Trophoblast cell (in vitro differentiated cells and primary cell): ENCODE measurements around the gene CHST11.
"Not testable (repeated sequence)": the region's sequence is repeated elsewhere in the genome, so short reads cannot be mapped to it uniquely, and the experiment has no call there.

ENCODE experiments used
- DNase-seq, 2 donors: peaks; one replicate each; pipeline ENCODE4 v3.0.0-alpha.2; 2016
- H2AFZ ChIP-seq: 2 replicates; pipeline ENCODE4 v1.6.1; 2013; ENCODE audit warnings: low read length, moderate library complexity, mild to moderate bottlenecking; ENCODE audit not compliant: insufficient read depth, poor library complexity
- H2AK5ac ChIP-seq: 2 replicates; pipeline ENCODE4 v1.6.1; 2013; ENCODE audit warnings: mild to moderate bottlenecking, low read length
- H2BK120ac ChIP-seq: 2 replicates; pipeline ENCODE4 v1.6.1; 2013; ENCODE audit warnings: low read length, mild to moderate bottlenecking, moderate library complexity; ENCODE audit not compliant: insufficient read depth, poor library complexity
- H2BK12ac ChIP-seq: 2 replicates; pipeline ENCODE4 v1.6.1; 2013; ENCODE audit warnings: mild to moderate bottlenecking, low read length, moderate library complexity
- H2BK5ac ChIP-seq: 2 replicates; pipeline ENCODE4 v1.6.1; 2013; ENCODE audit warnings: low read length, low read depth, moderate library complexity, mild to moderate bottlenecking; ENCODE audit not compliant: poor library complexity
- H3K14ac ChIP-seq: 2 replicates; pipeline ENCODE4 v1.6.1; 2013; ENCODE audit warnings: mild to moderate bottlenecking, low read length
- H3K18ac ChIP-seq: 2 replicates; pipeline ENCODE4 v1.6.1; 2013; ENCODE audit warnings: mild to moderate bottlenecking, low read length
- H3K23ac ChIP-seq: 2 replicates; pipeline ENCODE4 v1.6.1; 2013; ENCODE audit warnings: low read length
- H3K27ac ChIP-seq: 2 replicates; pipeline ENCODE4 v1.5.1; 2013; ENCODE audit warnings: low read depth, mild to moderate bottlenecking, inconsistent platforms, low read length, moderate library complexity
- H3K27me3 ChIP-seq: 2 replicates; pipeline ENCODE4 v1.6.1; 2013; ENCODE audit warnings: inconsistent platforms, mild to moderate bottlenecking, low read length, moderate library complexity; ENCODE audit not compliant: insufficient read depth
- H3K36me3 ChIP-seq, 2 experiments: 1 replicate in 1 of 2; 2 replicates in 1 of 2; pipeline ENCODE4 v1.6.1; 2013; ENCODE audit warnings: low read length in 2 of 2, mild to moderate bottlenecking in 2 of 2, moderate library complexity in 1 of 2; ENCODE audit not compliant: insufficient read depth in 2 of 2, control insufficient read depth in 1 of 2
- H3K4ac ChIP-seq: 2 replicates; pipeline ENCODE4 v1.6.1; 2013; ENCODE audit warnings: low read depth, mild to moderate bottlenecking, low read length, moderate library complexity
- H3K4me1 ChIP-seq, 2 experiments: 1 replicate in 1 of 2; 2 replicates in 1 of 2; pipeline ENCODE4 v1.6.1; 2013; ENCODE audit warnings: low read length in 2 of 2, mild to moderate bottlenecking in 2 of 2, moderate library complexity in 1 of 2; ENCODE audit not compliant: insufficient read depth in 2 of 2, control insufficient read depth in 1 of 2
- H3K4me2 ChIP-seq: 2 replicates; pipeline ENCODE4 v1.6.1; 2013; ENCODE audit warnings: inconsistent platforms, mild to moderate bottlenecking, low read length, moderate library complexity
- H3K4me3 ChIP-seq: 2 replicates; pipeline ENCODE4 v1.5.1; 2013; ENCODE audit warnings: mild to moderate bottlenecking, low read depth, low read length, inconsistent platforms
- H3K79me1 ChIP-seq: one replicate; pipeline ENCODE4 v1.6.1; 2013; ENCODE audit warnings: low read length
- H3K79me2 ChIP-seq: 2 replicates; pipeline ENCODE4 v1.6.1; 2013; ENCODE audit warnings: low read length, mild to moderate bottlenecking; ENCODE audit not compliant: control insufficient read depth, insufficient read depth, poor library complexity
- H3K9ac ChIP-seq: 2 replicates; pipeline ENCODE4 v1.6.1; 2013; ENCODE audit warnings: mild to moderate bottlenecking, low read length
- H3K9me3 ChIP-seq: 2 replicates; pipeline ENCODE4 v1.6.1; 2013; ENCODE audit warnings: low read depth, mild to moderate bottlenecking, control low read depth, inconsistent platforms, low read length; ENCODE audit not compliant: insufficient read depth
- H4K12ac ChIP-seq: 2 replicates; pipeline ENCODE4 v1.6.1; 2013; ENCODE audit warnings: low read depth, mild to moderate bottlenecking, low read length, moderate library complexity
- H4K8ac ChIP-seq: 2 replicates; pipeline ENCODE4 v1.6.1; 2013; ENCODE audit warnings: low read depth, mild to moderate bottlenecking, low read length, moderate library complexity
- H4K91ac ChIP-seq: one replicate; pipeline ENCODE4 v1.6.1; 2013; ENCODE audit warnings: low read depth, mild to moderate bottlenecking, low read length, moderate library complexity
- WGBS: extraction: QIAGEN DNeasy Blood & Tissue Kit; methylation state at CpG from one replicate; pipeline ENCODE4 v1.1.7; 2013; ENCODE audit warnings: missing lambda C conversion rate; ENCODE audit not compliant: insufficient read length, insufficient coverage; ENCODE audit errors: extremely low coverage; 5-methylcytosine and 5-hydroxymethylcytosine counted together

The CHST11 gene

DNA sequence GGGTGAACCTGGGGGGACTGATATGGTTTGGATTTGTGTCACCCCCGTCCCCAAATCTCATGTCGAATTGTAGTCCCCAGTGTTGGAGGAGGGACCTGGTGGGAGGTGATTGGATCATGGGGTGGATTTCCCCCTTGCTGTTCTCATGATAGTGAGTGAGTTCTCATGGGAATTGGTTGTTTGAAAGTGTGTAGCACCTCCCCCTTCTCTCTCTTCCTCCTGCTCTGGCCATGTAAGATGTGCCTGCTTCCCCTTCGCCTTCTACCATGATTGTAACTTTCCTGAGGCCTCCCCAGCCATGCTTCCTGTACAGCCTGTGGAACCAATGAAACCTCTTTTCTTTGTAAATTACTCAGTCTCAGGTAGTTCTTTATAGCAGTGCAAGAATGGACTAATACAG is 156.6 kb downstream of the CHST11 start:
- not testable (repeated sequence) for H3K4me2 ChIP-seq, H2BK120ac ChIP-seq, H2BK12ac ChIP-seq, H3K4me3 ChIP-seq, H3K23ac ChIP-seq, H4K91ac ChIP-seq, H3K79me1 ChIP-seq, H3K4ac ChIP-seq, H4K12ac ChIP-seq, H3K27ac ChIP-seq, H3K18ac ChIP-seq, H3K9me3 ChIP-seq, H2AFZ ChIP-seq, DNase-seq, H3K36me3 ChIP-seq, H4K8ac ChIP-seq, H3K9ac ChIP-seq, H2AK5ac ChIP-seq, H3K14ac ChIP-seq, H3K27me3 ChIP-seq, H3K79me2 ChIP-seq, H2BK5ac ChIP-seq
- WGBS: no CpG with 5 or more reads among the region's 3 CpGs
- H3K4me1 ChIP-seq: peaks cover 13 to 18% of the 10 kb centered on the region in 2 experiments

DNA sequence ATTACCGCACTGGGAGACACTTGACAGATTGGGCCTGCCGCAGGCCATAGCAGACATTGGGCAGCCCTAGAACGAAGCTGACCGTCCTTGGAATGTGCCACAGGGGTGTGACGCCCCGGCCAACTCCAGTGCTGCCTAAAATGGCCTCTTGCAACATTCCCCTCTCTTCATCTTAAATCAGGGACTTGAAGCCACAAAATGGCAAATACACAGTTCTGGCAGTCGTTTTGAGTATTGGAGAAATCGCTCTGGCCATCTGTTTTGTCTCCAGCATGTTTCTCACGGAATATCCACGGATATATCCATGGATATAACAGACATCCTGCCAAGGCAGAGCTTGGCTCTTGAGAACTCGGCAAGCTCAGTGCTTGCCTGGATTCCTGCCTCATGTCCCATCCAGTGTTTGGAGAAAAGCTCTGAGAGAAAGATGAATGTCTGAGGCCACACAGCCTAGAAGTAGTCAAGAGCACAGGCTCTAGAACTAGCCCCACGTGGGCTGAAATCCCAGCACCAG is 158.4 kb downstream of the CHST11 start:
- peak in 1 of 2 donors; percentile 56 for DNase-seq
- no CpG with 5 or more reads among the region's 12 CpGs for WGBS
- no peak overlapping the region for H3K4ac ChIP-seq
- no peak overlapping the region for H3K4me3 ChIP-seq
- H3K23ac ChIP-seq: no peak overlapping the region
- no peak overlapping the region for H2AK5ac ChIP-seq
- no peaks in the 10 kb centered on the region for H3K27me3 ChIP-seq
- H2BK120ac ChIP-seq: no peak overlapping the region
- H4K8ac ChIP-seq: no peak overlapping the region
- no peak overlapping the region for H2BK12ac ChIP-seq
- H3K9ac ChIP-seq: no peak overlapping the region
- H3K79me1 ChIP-seq: peaks cover 3% of the 10 kb centered on the region
- H3K14ac ChIP-seq: no peak overlapping the region
- H3K9me3 ChIP-seq: no peaks in the 10 kb centered on the region
- H3K4me2 ChIP-seq: no peak overlapping the region
- no peak overlapping the region for H4K12ac ChIP-seq
- H3K79me2 ChIP-seq: no peaks in the 10 kb centered on the region
- no peak overlapping the region for H4K91ac ChIP-seq
- no peak overlapping the region for H2BK5ac ChIP-seq
- H3K18ac ChIP-seq: no peak overlapping the region
- H3K36me3 ChIP-seq: no peaks in the 10 kb centered on the region
- no peak overlapping the region for H3K27ac ChIP-seq
- no peak overlapping the region for H2AFZ ChIP-seq
- H3K4me1 ChIP-seq: peaks cover 7 to 8% of the 10 kb centered on the region in 2 experiments

DNA sequence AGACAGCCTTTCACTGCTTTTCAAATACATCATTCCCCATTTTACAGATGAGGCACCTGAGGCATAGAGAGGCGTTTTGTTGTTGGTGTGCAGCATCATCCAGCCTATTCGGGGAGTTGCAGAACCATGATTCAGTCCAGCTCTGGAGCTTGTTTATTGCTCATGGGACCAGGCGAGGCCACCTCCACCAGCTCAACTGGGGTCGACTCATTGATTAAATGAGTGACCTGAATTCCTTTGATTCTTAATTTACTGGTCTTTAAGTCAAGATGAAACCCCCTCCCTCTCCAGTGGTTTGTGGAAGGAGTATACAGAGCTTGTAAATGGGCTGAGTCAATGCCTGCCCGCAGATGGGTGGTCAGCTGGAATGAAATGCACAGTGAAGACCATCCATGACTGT is 161.9 kb downstream of the CHST11 start:
- H4K12ac ChIP-seq: no peak overlapping the region
- H2AK5ac ChIP-seq: no peak overlapping the region
- no peak overlapping the region for H3K4me2 ChIP-seq
- H3K18ac ChIP-seq: no peak overlapping the region
- H4K8ac ChIP-seq: no peak overlapping the region
- H3K27ac ChIP-seq: no peak overlapping the region
- no peaks in the 10 kb centered on the region for H3K27me3 ChIP-seq
- whole genome bisulfite sequencing: no CpG with 5 or more reads among the region's 5 CpGs
- no peaks in the 10 kb centered on the region for H3K9me3 ChIP-seq
- H2BK5ac ChIP-seq: no peak overlapping the region
- peaks cover 10 to 11% of the 10 kb centered on the region in 2 experiments for H3K4me1 ChIP-seq
- H3K23ac ChIP-seq: no peak overlapping the region
- H3K36me3 ChIP-seq: peaks cover 0 to 2% of the 10 kb centered on the region in 2 experiments
- H2AFZ ChIP-seq: no peak overlapping the region
- H3K14ac ChIP-seq: no peak overlapping the region
- no peak overlapping the region for H3K9ac ChIP-seq
- no peaks in the 10 kb centered on the region for H3K79me2 ChIP-seq
- H3K79me1 ChIP-seq: peaks cover 3% of the 10 kb centered on the region
- H3K4ac ChIP-seq: no peak overlapping the region
- H4K91ac ChIP-seq: no peak overlapping the region
- no peak for DNase-seq
- H2BK120ac ChIP-seq: no peak overlapping the region
- no peak overlapping the region for H2BK12ac ChIP-seq
- H3K4me3 ChIP-seq: no peak overlapping the region

DNA sequence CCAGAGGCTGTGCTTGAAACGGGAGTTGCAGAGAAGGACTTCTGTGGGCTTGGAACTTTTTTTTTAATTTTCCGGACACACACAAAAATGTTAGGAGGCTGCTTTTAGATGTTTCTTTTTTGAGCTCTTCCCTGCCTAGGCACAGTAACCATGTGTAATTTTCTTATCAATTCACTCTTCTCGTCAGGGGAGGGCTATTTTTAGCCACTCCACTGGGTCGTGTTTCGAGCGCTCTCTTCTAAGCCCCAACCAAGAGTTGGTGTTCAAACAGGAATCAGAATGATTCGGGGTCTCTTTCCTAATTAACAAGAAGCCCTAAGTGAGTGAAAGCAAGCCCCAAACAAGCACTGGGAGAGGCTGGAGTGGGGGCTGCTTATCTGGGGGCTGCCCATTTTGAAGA is 162.6 kb downstream of the CHST11 start:
- H2BK5ac ChIP-seq: no peak overlapping the region
- H3K79me1 ChIP-seq: peaks cover 3% of the 10 kb centered on the region

More for the DNA sequence above, 162.6 kb downstream of the CHST11 start:
- WGBS: no CpG with 5 or more reads among the region's 7 CpGs
- Histone ChIP-seq H2BK12ac (no peak overlapping the region), H3K79me2 (no peaks in the 10 kb centered on the region), H3K27ac (no peak overlapping the region), H3K23ac (no peak overlapping the region), H4K12ac (no peak overlapping the region), H2BK120ac (no peak overlapping the region), H2AK5ac (no peak overlapping the region), H3K4me2 (no peak overlapping the region), H3K14ac (no peak overlapping the region), H3K4me3 (no peak overlapping the region), H3K9ac (no peak overlapping the region), H2AFZ (no peak overlapping the region), H3K4me1 (peaks cover 10 to 11% of the 10 kb centered on the region in 2 experiments), H4K91ac (no peak overlapping the region), H3K18ac (no peak overlapping the region), H4K8ac (no peak overlapping the region), H3K36me3 (peaks cover 0 to 2% of the 10 kb centered on the region in 2 experiments), H3K9me3 (no peaks in the 10 kb centered on the region), H3K4ac (no peak overlapping the region), H3K27me3 (no peaks in the 10 kb centered on the region)
- no peak for DNase-seq
